Neural cell (in vitro differentiated cells): ENCODE measurements around the gene ICA1. TPM values are rescaled to one million over a fixed set of nuclear protein-coding genes. Genes with fewer than 3 reads are reported as not detected.

Source experiments
- H2AFZ ChIP-seq: fragments of 200-600, 300-800 bp; sonication (generic), shearing (Covaris generic); 2 replicates; pipeline ENCODE4 v1.6.0; 2014; ENCODE audit warnings: low read depth, mild to moderate bottlenecking, antibody characterized with exemption, low read length, moderate library complexity
- H3F3A ChIP-seq: fragments of 200-600 bp; shearing (Covaris generic); 2 replicates; pipeline ENCODE4 v1.6.1; 2016; ENCODE audit warnings: mild to moderate bottlenecking, moderate library complexity, mixed read lengths, antibody characterized with exemption, low read length; ENCODE audit not compliant: insufficient read depth, poor library complexity, severe bottlenecking
- H3K27ac ChIP-seq: fragments of 200-600, 300-800 bp; sonication (generic), shearing (Covaris generic); 2 replicates; pipeline ENCODE4 v1.5.1; 2014; ENCODE audit warnings: mild to moderate bottlenecking, low read length, moderate library complexity
- H3K27me3 ChIP-seq: fragments of 300-800, 200-600 bp; sonication (generic), shearing (Covaris generic); 2 replicates; pipeline ENCODE4 v1.6.0; 2014; ENCODE audit warnings: mild to moderate bottlenecking, low read depth, low read length, moderate library complexity; ENCODE audit not compliant: insufficient read depth
- H3K36me3 ChIP-seq: fragments of 300-800, 200-600 bp; sonication (generic), shearing (Covaris generic); 2 replicates; pipeline ENCODE4 v1.5.1; 2014; ENCODE audit warnings: mild to moderate bottlenecking, antibody characterized with exemption, low read length, moderate library complexity; ENCODE audit not compliant: insufficient read depth
- H3K4me2 ChIP-seq: fragments of 300-800, 200-600 bp; sonication (generic), shearing (Covaris generic); 2 replicates; pipeline ENCODE4 v1.6.0; 2014; ENCODE audit warnings: mild to moderate bottlenecking, low read length
- H3K4me3 ChIP-seq: fragments of 300-800, 200-600 bp; sonication (generic), shearing (Covaris generic); 2 replicates; pipeline ENCODE4 v1.5.1; 2014; ENCODE audit warnings: mild to moderate bottlenecking, low read length, moderate library complexity
- H3K79me2 ChIP-seq: fragments of 200-600 bp; shearing (Covaris generic); replicated peaks from 2 replicates; pipeline ENCODE4 v1.6.0; 2014; ENCODE audit warnings: mild to moderate bottlenecking, low read length, moderate library complexity; ENCODE audit not compliant: insufficient read depth
- H3K9ac ChIP-seq: fragments of 300-800, 200-600 bp; sonication (generic), shearing (Covaris generic); 2 replicates; pipeline ENCODE4 v1.6.1; 2016; ENCODE audit warnings: mild to moderate bottlenecking, low read length, mixed read lengths
- H3K9me2 ChIP-seq: fragments of 200-600 bp; shearing (Covaris generic); 2 replicates; pipeline ENCODE4 v1.6.1; 2016; ENCODE audit warnings: mild to moderate bottlenecking, low read length, mixed read lengths; ENCODE audit not compliant: insufficient read depth
- H3K9me3 ChIP-seq: fragments of 200-600, 300-800 bp; sonication (generic), shearing (Covaris generic); 2 replicates; pipeline ENCODE4 v1.6.1; 2016; ENCODE audit warnings: mild to moderate bottlenecking, mixed run types, low read length, moderate library complexity, mixed read lengths
- H4K20me1 ChIP-seq: fragments of 200-600 bp; shearing (Covaris generic); 2 replicates; pipeline ENCODE4 v1.6.1; 2016; ENCODE audit warnings: mild to moderate bottlenecking, mixed run types; ENCODE audit not compliant: insufficient read depth
- CTCF ChIP-seq: fragments of 450-650 bp; IDR thresholded peaks from 2 replicates; pipeline ENCODE4 v1.5.1; 2014; ENCODE audit warnings: antibody characterized with exemption, mild to moderate bottlenecking, moderate library complexity; ENCODE audit not compliant: poor library complexity, severe bottlenecking
- EP300 ChIP-seq: fragments of 450-650 bp; conservative IDR thresholded peaks from 2 replicates; pipeline ENCODE4 v1.6.1; 2014; ENCODE audit warnings: antibody characterized with exemption, mild to moderate bottlenecking, moderate library complexity; ENCODE audit not compliant: poor library complexity, severe bottlenecking
- EZH2 ChIP-seq: fragments of 200-600, 300-800 bp; shearing (Covaris generic), sonication (generic); IDR thresholded peaks from 2 replicates; pipeline ENCODE4 v1.6.1; 2014; ENCODE audit warnings: antibody characterized with exemption, low read length, borderline replicate concordance, mild to moderate bottlenecking; ENCODE audit not compliant: insufficient read depth, poor library complexity, severe bottlenecking
- MXI1 ChIP-seq: fragments of 450-650 bp; conservative IDR thresholded peaks from 2 replicates; pipeline ENCODE4 v1.6.1; 2014; ENCODE audit warnings: antibody characterized with exemption, mild to moderate bottlenecking; ENCODE audit not compliant: poor library complexity, severe bottlenecking
- POLR2AphosphoS5 ChIP-seq: IDR thresholded peaks from 2 replicates; pipeline ENCODE4 v1.6.1; 2012
- RAD21 ChIP-seq: fragments of 450-650 bp; conservative IDR thresholded peaks from 2 replicates; pipeline ENCODE4 v1.6.1; 2014; ENCODE audit warnings: antibody characterized with exemption, mild to moderate bottlenecking, moderate library complexity
- REST ChIP-seq: IDR thresholded peaks from 2 replicates; pipeline ENCODE4 v1.6.1; 2012; ENCODE audit warnings: borderline replicate concordance
- SMC3 ChIP-seq: fragments of 450-650 bp; conservative IDR thresholded peaks from 2 replicates; pipeline ENCODE4 v1.6.1; 2014; ENCODE audit warnings: antibody characterized with exemption, mild to moderate bottlenecking, moderate library complexity; ENCODE audit not compliant: poor library complexity
- TAF1 ChIP-seq: IDR thresholded peaks from 2 replicates; pipeline ENCODE4 v1.6.1; 2012; ENCODE audit warnings: low read depth
- polyA plus RNA-seq: library from polyadenylated mRNA; depleted of rRNA; stranded (reverse); fragments of >200 nt; gene quantifications from 2 replicates; pipeline ENCODE4 v1.2.3, GENCODE V29; 2014

The ICA1 gene
- polyA plus RNA-seq, 1 donor from 2014 or later: 18.6 TPM

- no peaks in the 10 kb centered on the region for H3K36me3 ChIP-seq
Measured at GRCh38 chr7:8131694-8132605, 130.0 kb downstream of the ICA1 start.

GRCh38 chr7:8130663-8131062 lies 131.3 kb downstream of the ICA1 start:
- Histone ChIP-seq H3K36me3 (no peaks in the 10 kb centered on the region), H3K9ac (no peak overlapping the region), H3K4me3 (no peak overlapping the region), H4K20me1 (no peaks in the 10 kb centered on the region), H3K9me3 (no peaks in the 10 kb centered on the region), H2AFZ (no peak overlapping the region), H3K27ac (no peak overlapping the region), H3K27me3 (no peaks in the 10 kb centered on the region), H3K79me2 (no peaks in the 10 kb centered on the region), H3F3A (no peaks in the 10 kb centered on the region), H3K4me2 (no peak overlapping the region), H3K9me2 (no peaks in the 10 kb centered on the region)
- no peak for TF ChIP-seq EP300
- no peak for TF ChIP-seq EZH2
- TF ChIP-seq TAF1: no peak
- no peak for TF ChIP-seq RAD21
- no peak for TF ChIP-seq CTCF
- no peak for TF ChIP-seq POLR2AphosphoS5
- TF ChIP-seq REST: no peak
- TF ChIP-seq SMC3: no peak
- no peak for TF ChIP-seq MXI1

More at GRCh38 chr7:8131694-8132605, 130.0 kb downstream of the ICA1 start:
- no peak overlapping the region for H3K27ac ChIP-seq
- H3K4me2 ChIP-seq: no peak overlapping the region
- H3K4me3 ChIP-seq: no peak overlapping the region
- no peak overlapping the region for H2AFZ ChIP-seq
- H3K79me2 ChIP-seq: no peaks in the 10 kb centered on the region
- no peaks in the 10 kb centered on the region for H3K27me3 ChIP-seq
- no peak for TF ChIP-seq SMC3
- no peak for TF ChIP-seq REST
- H4K20me1 ChIP-seq: no peaks in the 10 kb centered on the region
- H3K9ac ChIP-seq: no peak overlapping the region
- H3K9me2 ChIP-seq: no peaks in the 10 kb centered on the region
- H3K9me3 ChIP-seq: no peaks in the 10 kb centered on the region
- H3F3A ChIP-seq: no peaks in the 10 kb centered on the region
